ENCODE data around the gene SEL1L2.

SEL1L2 gene

DNA sequence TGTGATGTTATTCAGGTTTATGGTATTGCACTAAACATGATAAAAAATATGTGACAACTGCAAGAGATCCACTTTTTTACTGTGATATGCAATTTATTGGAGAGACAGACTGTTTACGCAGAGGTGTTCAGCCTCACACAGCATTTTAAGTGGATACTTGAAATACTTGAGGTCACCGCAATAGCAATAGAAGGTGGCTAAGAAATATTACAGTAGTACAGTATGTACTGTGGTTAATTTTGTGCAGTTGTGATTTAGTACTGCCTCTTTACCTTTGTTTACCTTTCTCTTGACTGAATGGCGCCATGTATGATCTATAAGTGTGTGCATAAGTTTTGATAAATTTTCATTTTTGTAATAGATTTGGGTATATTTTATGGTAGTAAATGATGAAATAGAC is 22.3 kb upstream of the SEL1L2 start:
- CTCF ChIA-PET = no interaction called here

DNA sequence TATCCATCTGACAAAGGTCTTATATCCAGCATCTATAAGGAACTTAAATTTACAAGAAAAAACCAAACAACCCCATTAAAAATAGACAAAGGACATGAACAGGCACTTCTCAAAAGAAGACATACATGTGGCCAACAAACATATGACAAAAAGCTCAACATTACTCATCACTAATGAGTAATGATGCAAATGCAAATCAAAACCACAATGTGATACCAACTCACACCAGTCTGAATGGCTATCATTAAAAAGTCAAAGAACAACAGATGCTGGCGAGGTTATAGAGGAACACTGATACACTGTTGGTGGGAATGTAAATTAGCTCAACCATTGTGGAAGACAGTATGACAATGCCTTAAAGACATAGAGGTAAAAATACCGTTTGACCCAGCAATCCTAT is 18.8 kb upstream of the SEL1L2 start:
- CTCF ChIA-PET = no interaction called here
- no peak for DNase-seq (ENCODE audit: extremely low spot score)
- TF ChIP-seq LEF1 (IDR thresholded peaks at IDR 0.05; ENCODE audit: borderline replicate concordance) = no peak
- no peak for TF ChIP-seq FOXM1 (IDR thresholded peaks at IDR 0.05; ENCODE audit: borderline replicate concordance)
- no peak for TF ChIP-seq HDGF (IDR thresholded peaks at IDR 0.05; ENCODE audit: borderline replicate concordance)
- TF ChIP-seq FOXK2 (IDR thresholded peaks at IDR 0.05) = no peak
- no peak for TF ChIP-seq ZNF384 (IDR thresholded peaks at IDR 0.05)
- TF ChIP-seq, protein P1, sequence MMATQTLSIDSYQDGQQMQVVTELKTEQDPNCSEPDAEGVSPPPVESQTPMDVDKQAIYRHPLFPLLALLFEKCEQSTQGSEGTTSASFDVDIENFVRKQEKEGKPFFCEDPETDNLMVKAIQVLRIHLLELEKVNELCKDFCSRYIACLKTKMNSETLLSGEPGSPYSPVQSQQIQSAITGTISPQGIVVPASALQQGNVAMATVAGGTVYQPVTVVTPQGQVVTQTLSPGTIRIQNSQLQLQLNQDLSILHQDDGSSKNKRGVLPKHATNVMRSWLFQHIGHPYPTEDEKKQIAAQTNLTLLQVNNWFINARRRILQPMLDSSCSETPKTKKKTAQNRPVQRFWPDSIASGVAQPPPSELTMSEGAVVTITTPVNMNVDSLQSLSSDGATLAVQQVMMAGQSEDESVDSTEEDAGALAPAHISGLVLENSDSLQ (IDR thresholded peaks at IDR 0.05) = no peak
- TF ChIP-seq ELF4 (IDR thresholded peaks at IDR 0.05) = no peak
- no peak for TF ChIP-seq CTBP1 (IDR thresholded peaks at IDR 0.05; ENCODE audit: borderline replicate concordance)
- TF ChIP-seq TARDBP (IDR thresholded peaks at IDR 0.05) = no peak
- no peak for TF ChIP-seq BHLHE40 (IDR thresholded peaks at IDR 0.05; ENCODE audit: borderline replicate concordance)
- TF ChIP-seq SP1 (IDR thresholded peaks at IDR 0.05) = no peak
- no peak for TF ChIP-seq SUZ12 (IDR thresholded peaks at IDR 0.05)
- no peak for TF ChIP-seq L3MBTL2 (conservative IDR thresholded peaks at IDR 0.05)
- TF ChIP-seq FOXA1 (IDR thresholded peaks at IDR 0.05) = no peak
- no peak for TF ChIP-seq ARNT (IDR thresholded peaks at IDR 0.05)
- TF ChIP-seq NFRKB (IDR thresholded peaks at IDR 0.05) = no peak

More for the DNA sequence above, 22.3 kb upstream of the SEL1L2 start:
- POLR2A ChIA-PET = no interaction called here
- no peak for DNase-seq (ENCODE audit: extremely low spot score)
- TF ChIP-seq FOXK2 (IDR thresholded peaks at IDR 0.05) (no peak), FOXM1 (IDR thresholded peaks at IDR 0.05; ENCODE audit: borderline replicate concordance) (no peak), BHLHE40 (IDR thresholded peaks at IDR 0.05; ENCODE audit: borderline replicate concordance) (no peak), SP1 (IDR thresholded peaks at IDR 0.05) (no peak)

DNA sequence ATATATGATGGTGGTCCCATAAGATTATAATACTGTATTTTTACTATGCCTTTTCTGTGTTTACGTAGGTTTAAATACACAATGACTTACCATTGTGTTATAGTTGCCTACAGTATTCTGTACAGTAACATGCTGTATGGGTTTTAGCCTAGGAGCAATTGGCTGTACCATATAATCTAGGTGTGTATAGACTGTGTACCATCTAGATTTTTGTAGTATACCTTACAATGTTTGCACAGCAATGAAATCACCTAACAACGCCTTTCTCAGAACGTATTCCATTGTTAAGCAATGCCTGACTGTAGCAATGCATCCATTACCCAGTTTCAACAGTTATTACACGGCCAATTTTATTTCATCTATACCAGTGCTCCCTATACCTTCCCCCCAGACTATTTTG is 15.6 kb upstream of the SEL1L2 start:
- TF ChIP-seq TARDBP (IDR thresholded peaks at IDR 0.05) = no peak
- no peak for TF ChIP-seq L3MBTL2 (conservative IDR thresholded peaks at IDR 0.05)
- TF ChIP-seq FOXK2 (IDR thresholded peaks at IDR 0.05) = no peak
- TF ChIP-seq ARNT (IDR thresholded peaks at IDR 0.05) = no peak
- no peak for TF ChIP-seq ZNF384 (IDR thresholded peaks at IDR 0.05)
- ChIA-PET CTCF (no interaction called here), POLR2A (no interaction called here)
- no peak for DNase-seq (ENCODE audit: extremely low spot score)

More for the DNA sequence above, 18.8 kb upstream of the SEL1L2 start:
- POLR2A ChIA-PET = no interaction called here

DNA sequence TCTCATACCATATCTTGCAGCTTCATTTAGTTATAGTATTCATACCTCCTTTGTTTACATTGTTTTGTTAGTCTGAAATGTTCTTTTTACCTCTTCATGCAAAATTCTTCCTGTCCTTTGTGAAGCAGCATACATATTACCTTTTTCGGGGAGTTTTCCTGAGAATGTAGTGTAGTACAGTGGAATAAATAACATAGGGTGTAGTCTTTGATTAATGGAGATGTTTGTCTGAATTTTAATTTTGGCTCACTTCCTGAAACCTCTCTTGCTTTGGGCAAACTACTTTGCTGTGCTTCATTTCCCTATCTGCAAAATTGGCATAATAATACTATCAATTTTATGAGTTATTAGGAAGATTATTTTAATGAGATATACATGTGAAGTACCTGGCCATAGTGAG is 10.5 kb upstream of the SEL1L2 start:
- POLR2A ChIA-PET = no interaction called here
- TF ChIP-seq NFRKB (IDR thresholded peaks at IDR 0.05) (no peak), ARNT (IDR thresholded peaks at IDR 0.05) (no peak), HDGF (IDR thresholded peaks at IDR 0.05; ENCODE audit: borderline replicate concordance) (no peak), CTBP1 (IDR thresholded peaks at IDR 0.05; ENCODE audit: borderline replicate concordance) (no peak), FOXA1 (IDR thresholded peaks at IDR 0.05) (no peak), SP1 (IDR thresholded peaks at IDR 0.05) (no peak), BHLHE40 (IDR thresholded peaks at IDR 0.05; ENCODE audit: borderline replicate concordance) (no peak), FOXM1 (IDR thresholded peaks at IDR 0.05; ENCODE audit: borderline replicate concordance) (no peak), TARDBP (IDR thresholded peaks at IDR 0.05) (no peak), L3MBTL2 (conservative IDR thresholded peaks at IDR 0.05) (no peak), LEF1 (IDR thresholded peaks at IDR 0.05; ENCODE audit: borderline replicate concordance) (no peak), SUZ12 (IDR thresholded peaks at IDR 0.05) (no peak), FOXK2 (IDR thresholded peaks at IDR 0.05) (no peak), ZNF384 (IDR thresholded peaks at IDR 0.05) (no peak)
- TF ChIP-seq, protein P1 (IDR thresholded peaks at IDR 0.05) = no peak
- CTCF ChIA-PET = no interaction called here
- DNase-seq (ENCODE audit: extremely low spot score) = no peak

DNA sequence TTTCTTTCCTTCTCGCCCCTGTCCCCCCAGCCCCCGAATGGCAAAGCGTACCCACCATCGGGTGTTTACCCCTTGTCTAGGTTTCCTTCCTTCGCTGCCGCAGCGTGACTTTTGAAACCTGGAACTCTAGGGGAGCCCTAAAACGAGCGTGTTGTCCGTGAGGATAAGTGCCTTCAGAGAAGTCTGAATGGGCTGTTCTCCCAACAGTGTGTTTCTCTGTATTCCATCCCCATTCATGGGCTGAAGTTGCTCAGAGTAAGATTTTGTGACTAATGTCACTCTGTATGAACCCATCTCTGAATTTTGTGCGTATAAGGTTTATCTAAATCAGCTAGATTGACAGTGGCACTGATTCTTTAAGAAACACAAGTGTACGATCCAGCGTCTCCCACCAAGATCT is 5.9 kb upstream of the SEL1L2 start:
- TF ChIP-seq L3MBTL2 (conservative IDR thresholded peaks at IDR 0.05) (no peak), FOXA1 (IDR thresholded peaks at IDR 0.05) (no peak), SUZ12 (IDR thresholded peaks at IDR 0.05) (no peak), FOXM1 (IDR thresholded peaks at IDR 0.05; ENCODE audit: borderline replicate concordance) (no peak), ARNT (IDR thresholded peaks at IDR 0.05) (no peak), LEF1 (IDR thresholded peaks at IDR 0.05; ENCODE audit: borderline replicate concordance) (no peak), ZNF384 (IDR thresholded peaks at IDR 0.05) (no peak), SP1 (IDR thresholded peaks at IDR 0.05) (no peak)
- TF ChIP-seq, protein P1 (IDR thresholded peaks at IDR 0.05) = peak; percentile 33; the same call in 1 of the 2 replicates
- DNase-seq (ENCODE audit: extremely low spot score) = peak; percentile 8
- POLR2A ChIA-PET = interaction anchor here (1.6 kb wide), 1 partner anchor 211 kb away, joined by 4 read pairs; the partner anchor contains the start of genes ESF1 and NDUFAF5
- CTCF ChIA-PET = no interaction called here

DNA sequence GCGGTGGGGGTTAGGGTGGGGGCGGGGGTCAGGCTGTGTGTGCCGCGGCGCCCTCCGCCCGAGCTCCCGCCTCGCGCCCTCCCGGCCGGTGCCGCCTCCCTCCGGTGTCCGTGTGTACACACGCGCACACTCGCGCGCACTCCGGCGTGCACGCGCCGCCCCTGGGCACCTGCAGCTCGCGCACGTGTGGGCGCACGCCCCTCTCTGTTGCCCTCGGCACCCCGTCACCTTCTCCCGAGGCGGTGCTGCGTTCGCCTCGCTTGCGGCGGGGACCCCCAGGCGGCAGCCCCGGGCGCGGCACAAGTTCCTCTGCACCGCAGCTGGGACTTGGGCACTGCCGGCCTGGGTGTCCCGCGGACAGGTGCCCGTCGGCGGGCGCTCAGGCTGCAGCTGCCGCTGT is 5.4 kb upstream of the SEL1L2 start:
- TF ChIP-seq, protein P1 (IDR thresholded peaks at IDR 0.05) = no peak
- TF ChIP-seq ARNT (IDR thresholded peaks at IDR 0.05) (no peak), NFRKB (IDR thresholded peaks at IDR 0.05) (no peak), FOXA1 (IDR thresholded peaks at IDR 0.05) (no peak), SP1 (IDR thresholded peaks at IDR 0.05) (no peak), HDGF (IDR thresholded peaks at IDR 0.05; ENCODE audit: borderline replicate concordance) (no peak), TARDBP (IDR thresholded peaks at IDR 0.05) (no peak), SUZ12 (IDR thresholded peaks at IDR 0.05) (no peak), LEF1 (IDR thresholded peaks at IDR 0.05; ENCODE audit: borderline replicate concordance) (no peak), ZNF384 (IDR thresholded peaks at IDR 0.05) (no peak), BHLHE40 (IDR thresholded peaks at IDR 0.05; ENCODE audit: borderline replicate concordance) (no peak), L3MBTL2 (conservative IDR thresholded peaks at IDR 0.05) (no peak), CTBP1 (IDR thresholded peaks at IDR 0.05; ENCODE audit: borderline replicate concordance) (no peak), FOXK2 (IDR thresholded peaks at IDR 0.05) (no peak), FOXM1 (IDR thresholded peaks at IDR 0.05; ENCODE audit: borderline replicate concordance) (no peak), ELF4 (IDR thresholded peaks at IDR 0.05) (no peak)
- ChIA-PET POLR2A (interaction anchor here (1.6 kb wide), 1 partner anchor 211 kb away, joined by 4 read pairs; the partner anchor contains the start of genes ESF1 and NDUFAF5), CTCF (no interaction called here)
- DNase-seq (ENCODE audit: extremely low spot score) = peak; percentile 50
